ENCODE measurements around the gene RNF5. TPM values are rescaled to one million over a fixed set of nuclear protein-coding genes. Genes with fewer than 3 reads are reported as not detected.

Gene RNF5
- total and polyA plus RNA-seq, 2 donors (not counting 1 experiment from before 2014, with no cell fraction given), result 25.5 to 40.7 TPM

DNA sequence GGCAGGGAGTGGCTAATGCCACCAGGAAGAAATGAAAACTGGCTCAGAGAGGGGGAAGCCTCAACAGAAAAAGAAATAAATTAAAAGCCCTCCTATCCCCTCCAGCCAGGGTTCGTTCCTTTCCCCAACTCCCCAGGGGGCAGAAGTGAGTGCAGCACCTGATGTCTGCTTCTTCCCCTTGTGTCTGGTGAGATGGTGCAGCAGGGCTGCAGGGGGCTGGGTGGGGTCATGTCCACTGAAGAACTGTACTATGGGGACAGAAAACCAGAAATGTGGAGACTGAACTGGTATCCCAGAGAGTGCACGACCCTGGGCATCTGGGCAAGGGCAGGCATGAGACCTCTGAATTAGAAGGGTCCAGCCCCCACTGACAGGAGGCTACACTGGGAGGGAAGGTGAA is 9.9 kb upstream of the RNF5 start:
- intact Hi-C loops (cut with micrococcal nuclease), result no loop called here
- Histone ChIP-seq H3K36me3 (replicated peaks in 1 of 2; ENCODE audit: control extremely low read depth in 1 of 2, control insufficient read depth in 1 of 2, extremely low read depth in 1 of 2, insufficient read depth in 2 of 2, low read length in 1 of 2) (peaks cover 7 to 23% of the 10 kb centered on the region in 2 experiments), H3K4me2 (replicated peaks; ENCODE audit: low read depth, low read length, poor library complexity, severe bottlenecking) (no peak overlapping the region), H3K4me3 (ENCODE audit: control extremely low read depth in 1 of 5, extremely low read depth in 1 of 5, insufficient read depth in 1 of 5, low read depth in 2 of 5, low read length in 4 of 5) (no peak overlapping the region), H3K27ac (ENCODE audit: low read length in 2 of 2) (no peak overlapping the region), H3K79me2 (ENCODE audit: control insufficient read depth, insufficient read depth, low read length) (no peaks in the 10 kb centered on the region), H4K20me1 (ENCODE audit: control insufficient read depth, insufficient read depth, low read length, poor library complexity, severe bottlenecking) (no peaks in the 10 kb centered on the region), H3K4me1 (ENCODE audit: control insufficient read depth in 2 of 2, insufficient read depth in 2 of 2, low read length in 2 of 2) (peaks cover 0 to 13% of the 10 kb centered on the region in 2 donors), H3K27me3 (replicated peaks in 1 of 4; ENCODE audit: control extremely low read depth in 1 of 4, control insufficient read depth in 3 of 4, insufficient read depth in 4 of 4, low read length in 3 of 4) (no peaks in the 10 kb centered on the region), H2AFZ (ENCODE audit: insufficient read depth, low read depth, low read length, poor library complexity, severe bottlenecking) (no peak overlapping the region), H3K9ac (ENCODE audit: low read length) (no peak overlapping the region), H3K9me3 (ENCODE audit: control extremely low read depth in 1 of 3, control insufficient read depth in 2 of 3, insufficient read depth in 1 of 3, low read length in 2 of 3) (no peaks in the 10 kb centered on the region)
- no peak overlapping the region for H3K4me3 Mint-ChIP-seq
- H3K27ac Mint-ChIP-seq, result no peak overlapping the region
- H3K4me1 Mint-ChIP-seq, result peaks cover 12% of the 10 kb centered on the region
- no peak for ATAC-seq (ENCODE audit: low read depth)
- ChIA-PET CTCF (no interaction called here), POLR2A (no interaction called here)
- DNase-seq, result no peak
- no peak for TF ChIP-seq EZH2 (IDR thresholded peaks at IDR 0.05; ENCODE audit: borderline replicate concordance, insufficient read depth, low read depth, low read length, poor library complexity, severe bottlenecking)
- no peaks in the 10 kb centered on the region for H3K27me3 Mint-ChIP-seq
- WGBS (ENCODE audit: insufficient coverage), result 67% methylated on average over 1 of the region's 2 CpGs
- H3K9me3 Mint-ChIP-seq (ENCODE audit: insufficient read depth), result no peaks in the 10 kb centered on the region

DNA sequence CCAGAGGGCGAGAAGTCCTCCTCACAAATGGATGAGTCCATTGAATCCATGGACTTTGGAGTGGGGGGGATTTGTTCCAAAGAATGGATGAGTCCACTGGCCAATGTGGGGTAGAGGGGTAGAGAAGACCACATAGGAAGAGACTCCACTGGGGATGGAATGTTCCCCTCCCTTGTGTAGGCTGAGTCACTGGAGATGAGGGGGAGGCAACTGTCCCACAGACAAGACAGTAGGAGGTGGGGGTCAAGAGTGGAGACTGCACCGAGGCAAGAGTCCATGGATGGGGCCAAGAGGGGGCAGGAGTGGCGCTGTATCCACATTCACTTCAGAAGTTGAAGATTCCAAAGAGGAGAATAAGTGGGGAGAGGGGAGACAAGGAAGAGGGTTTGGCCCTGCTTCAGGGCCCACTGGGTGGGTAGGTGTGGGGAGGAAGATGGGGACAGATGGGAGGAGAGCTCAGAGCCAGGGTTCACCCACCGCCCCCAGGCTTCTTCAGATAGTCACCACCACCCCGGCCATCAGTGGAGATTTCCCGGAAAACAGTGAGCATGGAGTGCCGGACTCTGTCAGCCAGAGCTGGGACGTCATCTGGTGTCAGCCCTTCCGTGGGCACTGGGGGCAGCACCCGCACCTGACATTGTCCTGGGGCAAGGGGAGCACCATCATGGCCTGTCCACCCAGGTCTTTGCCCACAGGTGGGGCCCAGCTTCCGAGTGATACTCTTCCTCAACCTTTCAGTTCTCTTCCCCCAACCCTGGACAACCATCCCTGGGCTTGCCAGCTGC is 9.2 kb upstream of the RNF5 start:
- no peak overlapping the region for H3K9ac ChIP-seq (ENCODE audit: low read length)
- no peak for TF ChIP-seq EZH2 (IDR thresholded peaks at IDR 0.05; ENCODE audit: borderline replicate concordance, insufficient read depth, low read depth, low read length, poor library complexity, severe bottlenecking)
- TF ChIP-seq, protein P1, sequence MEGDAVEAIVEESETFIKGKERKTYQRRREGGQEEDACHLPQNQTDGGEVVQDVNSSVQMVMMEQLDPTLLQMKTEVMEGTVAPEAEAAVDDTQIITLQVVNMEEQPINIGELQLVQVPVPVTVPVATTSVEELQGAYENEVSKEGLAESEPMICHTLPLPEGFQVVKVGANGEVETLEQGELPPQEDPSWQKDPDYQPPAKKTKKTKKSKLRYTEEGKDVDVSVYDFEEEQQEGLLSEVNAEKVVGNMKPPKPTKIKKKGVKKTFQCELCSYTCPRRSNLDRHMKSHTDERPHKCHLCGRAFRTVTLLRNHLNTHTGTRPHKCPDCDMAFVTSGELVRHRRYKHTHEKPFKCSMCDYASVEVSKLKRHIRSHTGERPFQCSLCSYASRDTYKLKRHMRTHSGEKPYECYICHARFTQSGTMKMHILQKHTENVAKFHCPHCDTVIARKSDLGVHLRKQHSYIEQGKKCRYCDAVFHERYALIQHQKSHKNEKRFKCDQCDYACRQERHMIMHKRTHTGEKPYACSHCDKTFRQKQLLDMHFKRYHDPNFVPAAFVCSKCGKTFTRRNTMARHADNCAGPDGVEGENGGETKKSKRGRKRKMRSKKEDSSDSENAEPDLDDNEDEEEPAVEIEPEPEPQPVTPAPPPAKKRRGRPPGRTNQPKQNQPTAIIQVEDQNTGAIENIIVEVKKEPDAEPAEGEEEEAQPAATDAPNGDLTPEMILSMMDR (IDR thresholded peaks at IDR 0.05), result no peak
- H3K9me3 ChIP-seq (ENCODE audit: control extremely low read depth in 1 of 3, control insufficient read depth in 2 of 3, insufficient read depth in 1 of 3, low read length in 2 of 3), result no peaks in the 10 kb centered on the region
- 98% methylated on average over 10 of the region's 11 CpGs for WGBS (ENCODE audit: insufficient coverage)
- Mint-ChIP-seq H3K27me3 (no peaks in the 10 kb centered on the region), H3K4me3 (no peak overlapping the region), H3K4me1 (peaks cover 15% of the 10 kb centered on the region), H3K27ac (no peak overlapping the region), H3K9me3 (ENCODE audit: insufficient read depth) (no peaks in the 10 kb centered on the region)
- H3K27ac ChIP-seq (ENCODE audit: low read length in 2 of 2), result no peak overlapping the region
- intact Hi-C loops (cut with micrococcal nuclease), result no loop called here
- ChIA-PET CTCF (no interaction called here), POLR2A (no interaction called here)
- no peak overlapping the region for H3K4me3 ChIP-seq (ENCODE audit: control extremely low read depth in 1 of 5, extremely low read depth in 1 of 5, insufficient read depth in 1 of 5, low read depth in 2 of 5, low read length in 4 of 5)
- H2AFZ ChIP-seq (ENCODE audit: insufficient read depth, low read depth, low read length, poor library complexity, severe bottlenecking), result no peak overlapping the region
- H3K36me3 ChIP-seq (replicated peaks in 1 of 2; ENCODE audit: control extremely low read depth in 1 of 2, control insufficient read depth in 1 of 2, extremely low read depth in 1 of 2, insufficient read depth in 2 of 2, low read length in 1 of 2), result peaks cover 7 to 23% of the 10 kb centered on the region in 2 experiments
- H3K27me3 ChIP-seq (replicated peaks in 1 of 4; ENCODE audit: control extremely low read depth in 1 of 4, control insufficient read depth in 3 of 4, insufficient read depth in 4 of 4, low read length in 3 of 4), result no peaks in the 10 kb centered on the region
- no peaks in the 10 kb centered on the region for H3K79me2 ChIP-seq (ENCODE audit: control insufficient read depth, insufficient read depth, low read length)
- no peak overlapping the region for H3K4me2 ChIP-seq (replicated peaks; ENCODE audit: low read depth, low read length, poor library complexity, severe bottlenecking)
- peaks cover 0 to 16% of the 10 kb centered on the region in 2 donors for H3K4me1 ChIP-seq (ENCODE audit: control insufficient read depth in 2 of 2, insufficient read depth in 2 of 2, low read length in 2 of 2)
- DNase-seq (no peak), ATAC-seq (ENCODE audit: low read depth) (no peak)
- H4K20me1 ChIP-seq (ENCODE audit: control insufficient read depth, insufficient read depth, low read length, poor library complexity, severe bottlenecking), result no peaks in the 10 kb centered on the region

All from B cell (primary cell).